Measurements from ENCODE around the gene PPP1R26. TPM values are rescaled to one million over a fixed set of nuclear protein-coding genes. Genes with fewer than 3 reads are reported as not detected.
A peak's percentile ranks its signal among the peaks of the same experiment; 100 is the strongest.

The PPP1R26 gene
- total and polyA plus RNA-seq, 2 of the 13 experiments (the other 11 are each of a cell fraction or from before 2014, with no cell fraction given) = 8.6 to 11.6 TPM

DNA sequence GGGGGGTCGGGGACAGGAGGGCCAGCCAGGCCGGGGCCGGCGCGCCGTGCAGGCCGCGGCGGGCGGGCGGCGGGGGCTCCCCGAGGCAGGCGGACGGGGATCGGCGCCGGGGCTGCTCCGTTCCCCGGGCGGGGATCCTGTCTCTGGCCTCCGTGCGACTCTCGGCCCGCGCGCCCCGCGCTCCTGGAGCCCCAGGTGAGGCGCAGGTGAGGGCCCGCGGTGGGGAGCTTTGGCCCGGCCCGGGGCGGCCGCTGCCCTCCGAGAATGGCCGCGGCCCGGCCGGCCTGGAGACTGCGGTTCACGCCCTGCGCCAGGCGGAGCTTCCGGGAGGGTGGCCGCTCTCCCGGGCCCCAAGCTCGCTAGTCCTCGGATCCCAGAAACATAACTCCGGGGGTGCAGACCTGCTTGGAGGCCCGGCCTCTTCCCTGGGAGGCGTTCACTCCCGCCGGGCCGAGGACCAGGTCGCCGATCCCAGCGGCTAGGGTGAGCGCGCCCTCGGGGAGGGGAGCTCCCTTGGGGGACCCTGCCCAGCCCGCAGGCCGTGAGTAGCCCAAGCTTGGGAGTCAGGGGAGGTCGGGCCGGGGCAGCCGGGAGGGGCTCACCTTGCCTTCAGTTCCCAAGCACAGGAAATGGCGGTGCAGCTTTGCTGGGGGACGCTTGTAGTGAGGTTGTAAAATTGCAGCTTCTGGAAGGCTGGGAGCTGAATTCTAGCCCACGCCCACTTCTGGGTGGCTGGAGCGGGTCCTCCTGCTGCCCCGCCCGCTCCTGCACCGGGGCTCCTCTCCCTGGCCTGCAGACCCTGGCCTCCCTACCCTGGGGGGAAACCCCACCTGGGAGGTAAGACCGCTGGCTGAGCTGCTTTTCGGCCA, 723 bp downstream of the PPP1R26 start (continued):
- TF ChIP-seq, protein P1, sequence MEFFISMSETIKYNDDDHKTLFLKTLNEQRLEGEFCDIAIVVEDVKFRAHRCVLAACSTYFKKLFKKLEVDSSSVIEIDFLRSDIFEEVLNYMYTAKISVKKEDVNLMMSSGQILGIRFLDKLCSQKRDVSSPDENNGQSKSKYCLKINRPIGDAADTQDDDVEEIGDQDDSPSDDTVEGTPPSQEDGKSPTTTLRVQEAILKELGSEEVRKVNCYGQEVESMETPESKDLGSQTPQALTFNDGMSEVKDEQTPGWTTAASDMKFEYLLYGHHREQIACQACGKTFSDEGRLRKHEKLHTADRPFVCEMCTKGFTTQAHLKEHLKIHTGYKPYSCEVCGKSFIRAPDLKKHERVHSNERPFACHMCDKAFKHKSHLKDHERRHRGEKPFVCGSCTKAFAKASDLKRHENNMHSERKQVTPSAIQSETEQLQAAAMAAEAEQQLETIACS (CRISPR knock-in tag; IDR thresholded peaks at IDR 0.05) = peak; percentile 33; the same call in 1 of the 2 replicates
- TF ChIP-seq, protein P2, sequence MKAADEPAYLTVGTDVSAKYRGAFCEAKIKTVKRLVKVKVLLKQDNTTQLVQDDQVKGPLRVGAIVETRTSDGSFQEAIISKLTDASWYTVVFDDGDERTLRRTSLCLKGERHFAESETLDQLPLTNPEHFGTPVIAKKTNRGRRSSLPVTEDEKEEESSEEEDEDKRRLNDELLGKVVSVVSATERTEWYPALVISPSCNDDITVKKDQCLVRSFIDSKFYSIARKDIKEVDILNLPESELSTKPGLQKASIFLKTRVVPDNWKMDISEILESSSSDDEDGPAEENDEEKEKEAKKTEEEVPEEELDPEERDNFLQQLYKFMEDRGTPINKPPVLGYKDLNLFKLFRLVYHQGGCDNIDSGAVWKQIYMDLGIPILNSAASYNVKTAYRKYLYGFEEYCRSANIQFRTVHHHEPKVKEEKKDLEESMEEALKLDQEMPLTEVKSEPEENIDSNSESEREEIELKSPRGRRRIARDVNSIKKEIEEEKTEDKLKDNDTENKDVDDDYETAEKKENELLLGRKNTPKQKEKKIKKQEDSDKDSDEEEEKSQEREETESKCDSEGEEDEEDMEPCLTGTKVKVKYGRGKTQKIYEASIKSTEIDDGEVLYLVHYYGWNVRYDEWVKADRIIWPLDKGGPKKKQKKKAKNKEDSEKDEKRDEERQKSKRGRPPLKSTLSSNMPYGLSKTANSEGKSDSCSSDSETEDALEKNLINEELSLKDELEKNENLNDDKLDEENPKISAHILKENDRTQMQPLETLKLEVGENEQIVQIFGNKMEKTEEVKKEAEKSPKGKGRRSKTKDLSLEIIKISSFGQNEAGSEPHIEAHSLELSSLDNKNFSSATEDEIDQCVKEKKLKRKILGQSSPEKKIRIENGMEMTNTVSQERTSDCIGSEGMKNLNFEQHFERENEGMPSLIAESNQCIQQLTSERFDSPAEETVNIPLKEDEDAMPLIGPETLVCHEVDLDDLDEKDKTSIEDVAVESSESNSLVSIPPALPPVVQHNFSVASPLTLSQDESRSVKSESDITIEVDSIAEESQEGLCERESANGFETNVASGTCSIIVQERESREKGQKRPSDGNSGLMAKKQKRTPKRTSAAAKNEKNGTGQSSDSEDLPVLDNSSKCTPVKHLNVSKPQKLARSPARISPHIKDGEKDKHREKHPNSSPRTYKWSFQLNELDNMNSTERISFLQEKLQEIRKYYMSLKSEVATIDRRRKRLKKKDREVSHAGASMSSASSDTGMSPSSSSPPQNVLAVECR (CRISPR knock-in tag; IDR thresholded peaks at IDR 0.05; ENCODE audit: borderline replicate concordance) = peak; percentile 75; the same call in 1 of the 2 replicates
- TF ChIP-seq KDM4B (CRISPR knock-in tag; IDR thresholded peaks at IDR 0.05) = no peak
- TF ChIP-seq, protein P3, sequence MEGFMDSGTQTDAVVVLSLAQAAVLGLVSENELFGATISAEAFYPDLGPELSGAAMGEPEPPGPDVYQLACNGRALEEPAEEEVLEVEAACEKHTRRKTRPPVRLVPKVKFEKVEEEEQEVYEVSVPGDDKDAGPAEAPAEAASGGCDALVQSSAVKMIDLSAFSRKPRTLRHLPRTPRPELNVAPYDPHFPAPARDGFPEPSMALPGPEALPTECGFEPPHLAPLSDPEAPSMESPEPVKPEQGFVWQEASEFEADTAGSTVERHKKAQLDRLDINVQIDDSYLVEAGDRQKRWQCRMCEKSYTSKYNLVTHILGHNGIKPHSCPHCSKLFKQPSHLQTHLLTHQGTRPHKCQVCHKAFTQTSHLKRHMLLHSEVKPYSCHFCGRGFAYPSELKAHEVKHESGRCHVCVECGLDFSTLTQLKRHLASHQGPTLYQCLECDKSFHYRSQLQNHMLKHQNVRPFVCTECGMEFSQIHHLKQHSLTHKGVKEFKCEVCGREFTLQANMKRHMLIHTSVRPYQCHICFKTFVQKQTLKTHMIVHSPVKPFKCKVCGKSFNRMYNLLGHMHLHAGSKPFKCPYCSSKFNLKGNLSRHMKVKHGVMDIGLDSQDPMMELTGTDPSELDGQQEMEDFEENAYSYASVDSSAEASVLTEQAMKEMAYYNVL (CRISPR knock-in tag; IDR thresholded peaks at IDR 0.05; ENCODE audit: borderline replicate concordance) = peak; percentile 61; the same call in 1 of the 2 replicates
- TF ChIP-seq ZNF225 (CRISPR knock-in tag; IDR thresholded peaks at IDR 0.05) = 0 out of 2 replicates have a peak, but pooled peaks have one; percentile 56
- TF ChIP-seq THAP11 (CRISPR knock-in tag; IDR thresholded peaks at IDR 0.05) = 0 out of 2 replicates have a peak, but pooled peaks have one; percentile 12
- TF ChIP-seq KMT2A (CRISPR knock-in tag; IDR thresholded peaks at IDR 0.05) = peak; percentile 13; the same call in 1 of the 2 replicates
- TF ChIP-seq ZNF768 (CRISPR knock-in tag; IDR thresholded peaks at IDR 0.05) = peak; percentile 50; the same call in 1 of the 2 replicates
- peak; percentile 50; the same call in 1 of the 2 replicates for TF ChIP-seq ZNF839 (CRISPR knock-in tag; IDR thresholded peaks at IDR 0.05; ENCODE audit: borderline replicate concordance)
- TF ChIP-seq KLF12 (CRISPR knock-in tag; IDR thresholded peaks at IDR 0.05; ENCODE audit: borderline replicate concordance) = peak; percentile 59; the same call in 1 of the 2 replicates
- TF ChIP-seq SPEN (CRISPR knock-in tag; IDR thresholded peaks at IDR 0.05; ENCODE audit: low read depth) = 0 out of 2 replicates have a peak, but pooled peaks have one; percentile 22
- peak; percentile 79 for TF ChIP-seq ZFY (CRISPR knock-in tag; IDR thresholded peaks at IDR 0.05)
- TF ChIP-seq, protein P4, sequence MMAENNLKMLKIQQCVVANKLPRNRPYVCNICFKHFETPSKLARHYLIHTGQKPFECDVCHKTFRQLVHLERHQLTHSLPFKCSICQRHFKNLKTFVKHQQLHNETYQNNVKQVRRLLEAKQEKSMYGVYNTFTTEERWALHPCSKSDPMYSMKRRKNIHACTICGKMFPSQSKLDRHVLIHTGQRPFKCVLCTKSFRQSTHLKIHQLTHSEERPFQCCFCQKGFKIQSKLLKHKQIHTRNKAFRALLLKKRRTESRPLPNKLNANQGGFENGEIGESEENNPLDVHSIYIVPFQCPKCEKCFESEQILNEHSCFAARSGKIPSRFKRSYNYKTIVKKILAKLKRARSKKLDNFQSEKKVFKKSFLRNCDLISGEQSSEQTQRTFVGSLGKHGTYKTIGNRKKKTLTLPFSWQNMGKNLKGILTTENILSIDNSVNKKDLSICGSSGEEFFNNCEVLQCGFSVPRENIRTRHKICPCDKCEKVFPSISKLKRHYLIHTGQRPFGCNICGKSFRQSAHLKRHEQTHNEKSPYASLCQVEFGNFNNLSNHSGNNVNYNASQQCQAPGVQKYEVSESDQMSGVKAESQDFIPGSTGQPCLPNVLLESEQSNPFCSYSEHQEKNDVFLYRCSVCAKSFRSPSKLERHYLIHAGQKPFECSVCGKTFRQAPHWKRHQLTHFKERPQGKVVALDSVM (CRISPR knock-in tag; IDR thresholded peaks at IDR 0.05) = peak; percentile 60; the same call in 1 of the 2 replicates
- peak; percentile 40; the same call in 1 of the 2 replicates for TF ChIP-seq CBFB (CRISPR knock-in tag; IDR thresholded peaks at IDR 0.05)
- TF ChIP-seq ZNF776 (CRISPR knock-in tag; IDR thresholded peaks at IDR 0.05) = peak; percentile 70; the same call in 1 of the 2 replicates

Data from HepG2 (cell line).